ENCODE results near the gene MXD3.
"Not testable (repeated sequence)": the region's sequence is repeated elsewhere in the genome, so short reads cannot be mapped to it uniquely, and the experiment has no call there.

Gene MXD3

DNA sequence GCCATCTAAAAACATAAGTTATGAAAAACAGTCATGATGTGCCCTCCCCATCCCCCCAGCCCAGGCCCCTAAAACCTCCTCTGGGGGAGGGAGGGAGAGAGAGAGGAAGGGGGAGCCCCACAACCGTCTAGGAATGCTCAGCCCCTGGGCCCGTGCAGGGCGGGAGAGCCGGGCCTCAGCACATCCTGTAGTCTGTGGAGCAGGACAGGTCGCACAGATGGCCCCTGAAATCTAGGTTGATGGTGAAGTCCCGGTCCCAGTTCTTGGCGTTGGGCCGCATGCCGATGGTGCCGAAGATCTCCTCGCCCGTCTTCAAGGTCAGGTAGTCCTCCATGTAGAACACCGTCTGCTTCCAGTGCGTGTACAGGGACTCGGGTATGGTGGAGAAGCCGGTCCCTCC is 46.3 kb downstream of the MXD3 start:
- no peak for DNase-seq (ENCODE audit: low read depth in 2 of 2)

DNA sequence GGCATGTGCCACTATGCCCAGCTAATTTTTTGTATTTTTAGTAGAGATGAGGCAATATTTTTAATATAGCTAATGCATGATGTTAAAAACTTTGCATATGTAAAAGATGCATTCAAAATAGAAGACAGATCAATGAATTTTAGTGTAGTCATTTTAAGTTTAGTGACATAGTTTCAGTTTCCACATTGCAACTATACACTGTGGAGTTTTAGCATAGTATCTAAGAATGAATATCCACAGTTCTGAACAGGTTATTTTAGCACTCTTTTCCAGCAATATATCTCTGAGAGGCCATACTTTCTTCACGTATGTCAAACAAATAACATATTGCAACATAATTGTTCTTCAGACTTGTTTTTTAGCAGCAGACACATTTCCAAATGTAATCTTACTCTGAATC is 47.5 kb downstream of the MXD3 start:
- DNase-seq (ENCODE audit: low read depth in 2 of 2): no peak

DNA sequence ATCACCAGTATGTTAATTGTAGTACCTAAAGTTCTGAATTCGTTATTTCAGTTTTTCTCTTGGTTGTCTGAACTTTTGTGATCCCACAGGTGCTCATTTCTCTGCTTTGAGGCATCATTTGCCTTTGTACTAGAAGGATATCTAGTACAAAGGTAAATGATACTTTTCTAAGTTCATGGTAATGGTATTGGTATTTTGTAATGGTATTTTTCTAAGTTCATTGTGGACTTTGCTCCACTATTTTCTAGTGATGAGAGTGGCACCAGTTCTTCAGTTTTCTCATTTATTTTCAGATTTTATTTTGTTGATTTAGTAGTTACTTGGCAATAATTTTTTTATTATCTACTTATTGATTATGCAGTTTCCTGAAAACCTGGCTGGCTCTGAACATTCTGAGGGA is 50.2 kb downstream of the MXD3 start:
- no peak for DNase-seq (ENCODE audit: low read depth in 2 of 2)

GRCh38 chr5:177260961-177261360 is 50.7 kb downstream of the MXD3 start:
- DNase-seq (ENCODE audit: low read depth in 2 of 2): no peak

GRCh38 chr5:177258711-177259110 is 53.0 kb downstream of the MXD3 start:
- not testable (repeated sequence) for DNase-seq (ENCODE audit: low read depth in 2 of 2)
